OCI-LY7 (cell line): Measurements from ENCODE around the gene OTOF. TPM values are rescaled to one million over a fixed set of nuclear protein-coding genes. Genes with fewer than 3 reads are reported as not detected.

Source experiments
- BruUV-seq: library from RNA; stranded (reverse); fragments of 400-500 nt; replicated peaks from 2 replicates; lab custom pipeline; 2021; lab: Mats Ljungman, UMichigan
- CTCF ChIA-PET: fragments of 300-600 bp; sonication (Branson Sonifier 250); formaldehyde crosslinking; loops from one replicate; lab custom pipeline; 2022; ENCODE audit warnings: antibody characterized with exemption; ENCODE audit not compliant: unreplicated experiment; lab: Charles Lee
- POLR2A ChIA-PET: fragments of 300-600 bp; sonication (Branson Sonifier 250); formaldehyde crosslinking; loops from one replicate; lab custom pipeline; 2022; ENCODE audit warnings: antibody characterized with exemption; lab: Charles Lee
- DNase-seq: peaks from one replicate; pipeline ENCODE4 v3.0.0-alpha.2; 2015; ENCODE audit warnings: low spot score
- H2AFZ ChIP-seq: fragments of 200-600 bp; sonication (generic), shearing (Covaris generic); 2 replicates; pipeline ENCODE4 v1.6.1; 2014; ENCODE audit warnings: mild to moderate bottlenecking, antibody characterized with exemption, low read length, moderate library complexity
- H3K27ac ChIP-seq: fragments of 200-600 bp; sonication (generic); 2 replicates; pipeline ENCODE4 v1.5.1; 2014; ENCODE audit warnings: mixed run types, low read depth, mild to moderate bottlenecking, moderate library complexity, low read length, inconsistent platforms; ENCODE audit not compliant: poor library complexity, severe bottlenecking
- H3K36me3 ChIP-seq: fragments of 200-600 bp; sonication (generic); 2 replicates; pipeline ENCODE4 v1.6.1; 2014; ENCODE audit warnings: mild to moderate bottlenecking, antibody characterized with exemption, low read length, moderate library complexity, mixed read lengths; ENCODE audit not compliant: insufficient read depth
- H3K4me1 ChIP-seq: fragments of 200-600 bp; sonication (generic); 2 replicates; pipeline ENCODE4 v1.5.1; 2014; ENCODE audit warnings: mild to moderate bottlenecking, low read length; ENCODE audit not compliant: insufficient read depth, poor library complexity, severe bottlenecking
- H3K4me2 ChIP-seq: fragments of 200-600 bp; sonication (generic); 2 replicates; pipeline ENCODE4 v1.6.1; 2014; ENCODE audit warnings: mild to moderate bottlenecking, low read length
- H3K4me3 ChIP-seq: fragments of 200-600 bp; sonication (generic); 2 replicates; pipeline ENCODE4 v1.5.1; 2014; ENCODE audit warnings: mild to moderate bottlenecking, low read depth, low read length; ENCODE audit not compliant: poor library complexity, severe bottlenecking
- H3K79me2 ChIP-seq: fragments of 200-600 bp; sonication (generic); 2 replicates; pipeline ENCODE4 v1.6.1; 2016; ENCODE audit warnings: low read depth, mild to moderate bottlenecking, low read length, moderate library complexity, mixed read lengths; ENCODE audit not compliant: insufficient read depth
- H3K9me2 ChIP-seq: fragments of 200-600 bp; sonication (generic); 2 replicates; pipeline ENCODE4 v1.6.1; 2016; ENCODE audit warnings: mild to moderate bottlenecking, low read length, mixed read lengths; ENCODE audit not compliant: insufficient read depth
- H3K9me3 ChIP-seq: fragments of 200-600 bp; sonication (generic); 2 replicates; pipeline ENCODE4 v1.6.1; 2014; ENCODE audit warnings: mild to moderate bottlenecking, mixed run types, low read length, mixed read lengths
- H4K20me1 ChIP-seq: fragments of 200-600 bp; sonication (generic); 2 replicates; pipeline ENCODE4 v1.6.1; 2014; ENCODE audit warnings: mild to moderate bottlenecking, antibody characterized with exemption, low read length, moderate library complexity, mixed read lengths; ENCODE audit not compliant: insufficient read depth
- CTCF ChIP-seq: fragments of 200-600 bp; sonication (generic); conservative IDR thresholded peaks from 2 replicates; pipeline ENCODE4 v1.5.1; 2014; ENCODE audit warnings: mild to moderate bottlenecking, antibody characterized with exemption, low read length, moderate library complexity, mixed read lengths
- EZH2phosphoT487 ChIP-seq: fragments of 200-600 bp; sonication (generic); IDR thresholded peaks from 2 replicates; pipeline ENCODE4 v1.6.1; 2018; ENCODE audit warnings: low read depth, borderline replicate concordance, mild to moderate bottlenecking, mixed run types, antibody characterized with exemption, low read length, moderate library complexity, mixed read lengths
- intact Hi-C: fragments of 100-400 bp; cut with micrococcal nuclease; formaldehyde crosslinking; loops from one replicate; pipeline ENCODE4 v1.10.0; 2022; ENCODE audit not compliant: unreplicated experiment
- total RNA-seq, 2 experiments: library from RNA; depleted of rRNA in 1 of 2; stranded (reverse); fragments of >200 nt in 1 of 2; shearing (Covaris generic) in 1 of 2; gene quantifications; 2 replicates each; pipeline ENCODE4 v1.2.3, GENCODE V29; 2014 to 2022

OTOF gene
- total RNA-seq, 2 experiments from 2014 or later, result not detected

DNA sequence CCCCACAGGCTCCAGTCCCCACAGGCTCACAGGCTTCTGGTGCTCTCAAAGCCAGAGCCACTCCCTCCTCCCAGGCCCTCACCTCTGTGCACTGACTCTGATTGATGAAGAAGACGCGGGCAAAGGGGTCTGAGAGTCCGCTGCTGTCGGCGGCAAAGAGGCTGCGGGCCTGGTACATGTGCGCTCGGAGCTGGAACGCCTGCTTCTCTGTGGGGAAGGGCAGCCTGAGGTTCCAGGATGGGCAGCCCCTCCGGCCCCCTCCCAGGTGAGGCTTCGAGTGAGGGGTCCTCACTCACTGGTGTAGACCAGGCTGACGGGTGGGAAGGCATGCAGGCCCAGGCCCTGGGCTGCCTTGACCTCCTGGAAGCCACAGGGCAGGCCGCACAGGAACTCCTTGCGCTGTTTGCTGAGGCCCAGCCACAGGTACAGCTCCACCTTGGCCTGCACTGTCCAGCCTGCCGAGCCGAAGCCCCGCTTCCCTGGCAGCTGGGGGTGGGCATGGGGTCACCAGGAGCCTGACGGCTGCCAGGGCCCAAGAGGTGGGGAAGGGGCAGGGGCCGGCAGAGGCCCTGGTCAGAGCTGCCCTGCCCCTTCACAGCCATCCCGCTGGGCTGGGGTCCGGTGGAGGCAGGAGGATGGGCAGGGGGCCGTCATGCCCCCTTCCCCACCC, 2.0 kb downstream of the OTOF start:
- no peak overlapping the region for H3K27ac ChIP-seq
- no peaks in the 10 kb centered on the region for H3K9me2 ChIP-seq
- ChIA-PET POLR2A (no interaction called here), CTCF (no interaction called here)
- TF ChIP-seq EZH2phosphoT487, result no peak
- no peak for TF ChIP-seq CTCF
- no peaks in the 10 kb centered on the region for H3K79me2 ChIP-seq
- H3K9me3 ChIP-seq, result no peaks in the 10 kb centered on the region
- no peak overlapping the region for H2AFZ ChIP-seq
- H3K4me2 ChIP-seq, result no peak overlapping the region
- H3K36me3 ChIP-seq, result no peaks in the 10 kb centered on the region
- DNase-seq, result no peak
- no peaks in the 10 kb centered on the region for H3K4me1 ChIP-seq
- intact Hi-C loops, result no loop called here
- BruUV-seq, result no TSS peak
- H3K4me3 ChIP-seq, result no peak overlapping the region
- no peaks in the 10 kb centered on the region for H4K20me1 ChIP-seq

DNA sequence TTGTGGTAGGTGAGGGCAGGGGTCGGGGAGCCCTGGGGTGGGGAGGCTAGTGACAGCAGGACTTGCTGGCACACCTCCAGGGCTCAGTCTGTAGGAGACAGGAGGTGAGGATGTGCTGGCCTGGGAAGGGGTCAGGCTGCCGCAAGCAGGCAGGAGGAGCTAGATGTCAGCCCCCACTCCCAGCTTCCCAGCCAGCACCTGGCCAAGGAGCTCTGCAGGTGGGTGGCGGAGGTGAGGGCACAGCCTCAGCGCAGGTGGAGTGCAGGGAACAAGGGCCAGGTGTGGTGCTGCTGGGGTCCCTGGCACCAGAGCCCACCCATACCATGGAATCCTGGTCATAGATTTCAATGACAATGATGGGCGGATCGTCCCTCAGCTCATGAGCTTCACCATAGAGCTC, 2.9 kb downstream of the OTOF start:
- DNase-seq, result no peak
- Histone ChIP-seq H4K20me1 (no peaks in the 10 kb centered on the region), H3K79me2 (no peaks in the 10 kb centered on the region), H3K27ac (no peak overlapping the region), H3K9me2 (no peaks in the 10 kb centered on the region), H3K4me1 (no peaks in the 10 kb centered on the region), H3K4me2 (no peak overlapping the region), H3K4me3 (no peak overlapping the region), H2AFZ (no peak overlapping the region), H3K9me3 (no peaks in the 10 kb centered on the region), H3K36me3 (no peaks in the 10 kb centered on the region)
- TF ChIP-seq EZH2phosphoT487, result no peak
- no peak for TF ChIP-seq CTCF
- intact Hi-C loops, result no loop called here
- no TSS peak for BruUV-seq
- ChIA-PET POLR2A (no interaction called here), CTCF (no interaction called here)

DNA sequence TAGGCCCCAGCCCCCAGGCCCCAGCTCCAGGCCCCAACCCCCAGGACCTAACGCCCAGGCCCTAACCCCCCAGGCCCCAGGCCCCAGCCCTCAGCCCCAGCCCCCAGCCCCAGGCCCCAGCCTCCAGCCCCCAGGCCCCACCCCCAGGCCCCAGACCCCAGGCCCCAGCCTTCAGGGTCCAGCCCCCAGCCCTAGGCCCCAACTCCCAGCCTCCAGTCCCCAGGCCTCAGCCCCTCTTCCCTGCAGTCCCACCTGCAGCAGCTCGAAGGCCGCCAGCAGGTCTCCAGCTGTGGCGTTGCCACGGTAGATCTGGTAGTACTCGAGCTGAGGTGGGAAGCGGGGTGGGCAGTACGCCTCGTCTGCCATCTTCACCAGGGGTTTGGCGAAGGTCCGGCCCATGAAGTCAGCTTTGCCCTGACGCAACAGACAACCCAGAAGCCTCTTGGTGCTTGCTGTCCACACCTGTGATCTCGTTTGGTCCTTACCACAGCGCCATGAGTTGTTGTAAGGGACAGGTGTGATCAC, 3.6 kb downstream of the OTOF start:
- no peak overlapping the region for H3K4me3 ChIP-seq
- H3K9me2 ChIP-seq, result no peaks in the 10 kb centered on the region
- DNase-seq, result no peak
- H3K4me2 ChIP-seq, result no peak overlapping the region
- no peaks in the 10 kb centered on the region for H4K20me1 ChIP-seq
- no peak overlapping the region for H2AFZ ChIP-seq
- no peak for TF ChIP-seq CTCF
- TF ChIP-seq EZH2phosphoT487, result no peak
- ChIA-PET CTCF (no interaction called here), POLR2A (no interaction called here)
- no peaks in the 10 kb centered on the region for H3K4me1 ChIP-seq
- no peaks in the 10 kb centered on the region for H3K36me3 ChIP-seq
- intact Hi-C loops, result no loop called here
- H3K79me2 ChIP-seq, result no peaks in the 10 kb centered on the region
- H3K27ac ChIP-seq, result no peak overlapping the region
- BruUV-seq, result no TSS peak
- peaks cover 2% of the 10 kb centered on the region; the same call in 1 of the 2 replicates for H3K9me3 ChIP-seq
